C4-2B (cell line): ENCODE results near the gene OTUD7B.

Experiments
- CTCF ChIP-seq: fragments of 450-650 bp; conservative IDR thresholded peaks from 2 replicates; pipeline ENCODE4 v1.5.1; 2017; ENCODE audit warnings: mild to moderate bottlenecking
- ZFX ChIP-seq: fragments of 450-650 bp; IDR thresholded peaks from 2 replicates; pipeline ENCODE4 v1.6.1; 2017

GRCh38 chr1:149972547-149972946 lies 38.0 kb downstream of the OTUD7B start:
- TF ChIP-seq CTCF = no peak
- TF ChIP-seq ZFX = no peak
